NCI-H2227 (cell line): ENCODE data around the gene LONRF3.

Experiments used
- DNase-seq: peaks from one replicate; lab custom pipeline; 2025; ENCODE audit not compliant: unreplicated experiment; lab: John Stamatoyannopoulos, UW

LONRF3 gene

DNA sequence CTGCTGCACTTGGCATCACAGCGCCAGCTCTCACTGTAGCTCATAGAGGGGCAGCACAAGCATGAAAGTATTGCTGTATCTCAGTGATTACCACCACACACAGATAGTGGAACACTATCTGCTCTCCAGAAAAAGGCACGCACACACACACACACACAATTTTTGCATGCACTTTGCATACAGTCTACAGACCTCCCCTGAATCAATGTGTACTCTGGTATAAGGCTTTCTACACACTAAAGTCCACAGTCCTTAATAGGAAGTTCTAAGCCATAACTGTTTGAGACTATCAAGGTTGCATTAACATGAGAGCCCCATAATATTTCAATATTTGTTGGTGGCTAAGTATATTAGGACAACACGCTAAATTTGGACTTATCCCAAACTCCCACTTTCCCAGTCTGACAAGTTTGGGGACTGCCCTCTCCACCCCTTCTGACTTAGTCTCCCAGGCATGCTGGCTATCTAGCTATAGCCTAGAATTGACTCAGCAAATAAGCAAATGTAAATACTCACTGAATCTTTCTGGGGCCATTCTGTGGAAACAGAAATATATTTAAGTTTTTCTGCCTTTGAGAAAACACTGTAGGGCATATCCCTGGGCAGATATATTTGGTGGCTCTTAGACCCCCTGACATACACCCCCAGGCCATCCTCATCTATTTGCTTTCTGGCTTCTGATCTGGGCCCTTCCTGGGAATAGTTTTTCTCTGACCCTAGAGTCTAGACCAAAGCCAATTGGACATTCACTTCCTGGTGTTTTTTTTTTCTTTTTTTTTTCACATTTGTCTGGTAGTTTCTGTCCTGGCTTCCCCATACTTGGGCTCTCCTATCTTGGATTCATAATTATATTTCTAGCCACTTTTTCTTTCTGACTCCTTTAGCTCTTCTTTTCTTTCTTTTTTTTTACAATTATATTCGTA is 62.0 kb downstream of the LONRF3 start:
- no peak for DNase-seq

DNA sequence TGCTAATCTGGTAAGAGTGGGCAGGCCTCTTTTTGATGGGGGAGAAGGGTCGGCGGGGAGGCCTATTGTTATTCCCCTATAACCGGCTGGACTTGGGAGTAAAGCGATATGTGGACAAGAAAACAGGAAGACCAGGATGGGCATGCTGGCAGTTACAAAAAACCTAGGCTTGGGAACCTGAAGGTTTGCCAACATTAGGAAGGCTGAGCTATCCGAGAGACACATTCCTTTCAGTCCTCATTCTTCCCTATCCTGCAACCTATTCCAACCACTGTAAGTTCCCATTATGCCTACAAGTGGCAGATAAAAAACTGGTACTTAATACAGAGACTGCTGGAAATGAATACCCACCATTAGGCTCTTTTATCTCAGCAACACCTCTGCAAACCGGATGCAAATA is 66.0 kb downstream of the LONRF3 start:
- no peak for DNase-seq

DNA sequence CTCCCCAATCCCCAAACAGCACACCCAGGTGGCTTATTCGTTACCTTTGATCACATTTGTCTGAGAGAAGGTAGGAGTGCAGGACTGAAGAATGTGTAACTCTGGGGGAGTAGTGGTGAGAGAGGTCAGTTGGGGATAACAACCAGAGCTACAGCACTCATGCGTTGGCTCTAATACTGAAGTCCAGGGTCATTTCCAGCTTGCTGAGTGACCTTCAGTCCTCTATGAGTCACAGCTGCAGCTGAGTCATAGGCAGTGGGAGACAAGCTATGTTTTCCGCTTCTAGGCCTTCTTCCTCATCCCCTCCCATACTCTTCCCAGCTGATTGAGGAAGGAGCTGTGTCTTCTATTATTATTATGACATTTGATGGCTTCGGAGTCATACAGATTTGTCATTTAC is 66.8 kb downstream of the LONRF3 start:
- DNase-seq, result no peak

DNA sequence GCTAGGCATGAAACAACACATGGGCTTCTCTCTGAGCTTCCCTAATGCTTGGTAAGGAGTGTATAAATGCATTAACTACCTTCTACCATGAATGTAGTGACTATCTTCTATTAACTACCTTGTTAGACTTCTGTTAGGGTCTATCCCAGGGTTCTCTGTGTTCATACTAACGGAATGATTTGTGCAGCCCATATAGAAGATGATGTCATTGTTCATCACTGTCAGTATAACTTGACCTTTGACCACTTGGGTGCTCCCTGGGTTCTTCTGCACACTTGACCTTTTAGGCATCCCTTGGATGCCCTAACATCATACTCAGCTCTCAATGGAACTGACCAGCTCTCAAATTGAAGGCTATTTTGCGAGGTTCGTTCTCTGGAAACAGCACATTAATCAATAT is 67.6 kb downstream of the LONRF3 start:
- DNase-seq, result no peak

DNA sequence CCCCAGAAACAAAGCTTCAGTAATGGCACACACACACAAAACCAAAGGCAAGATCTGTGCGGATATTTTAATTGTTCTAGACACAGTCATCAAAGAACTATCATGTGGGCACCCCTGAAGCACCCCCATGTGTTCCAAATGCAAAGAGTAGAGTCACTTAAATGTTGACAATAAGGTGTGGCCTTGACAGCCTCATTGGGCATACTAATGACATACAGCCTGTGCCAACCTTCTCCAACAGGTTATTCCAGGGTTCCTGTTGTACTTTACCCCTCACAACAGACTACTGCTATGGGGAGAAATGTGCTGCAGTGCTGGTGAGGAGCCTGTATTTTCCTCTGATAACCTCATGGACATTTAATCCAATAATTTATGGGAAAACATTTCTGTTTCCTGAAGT is 68.6 kb downstream of the LONRF3 start:
- no peak for DNase-seq

DNA sequence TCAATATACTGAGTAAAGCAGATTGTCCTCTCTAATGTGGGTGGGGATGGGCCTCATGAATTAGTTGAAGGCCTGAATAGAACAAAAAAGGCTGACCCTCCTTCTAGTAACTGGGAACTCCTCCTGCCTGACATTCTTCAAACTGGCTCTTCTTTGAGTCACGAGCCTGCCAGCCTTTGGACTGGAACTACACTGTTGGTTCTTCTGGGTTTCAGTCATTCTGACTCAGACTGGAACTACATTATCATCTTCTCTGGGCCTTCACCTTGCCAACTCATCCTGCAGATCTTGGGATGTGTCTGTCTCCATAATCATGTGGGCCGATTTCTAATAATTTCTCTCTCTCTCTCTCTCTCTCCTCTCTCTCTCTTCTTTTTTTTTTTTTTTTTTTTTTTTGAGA is 71.5 kb downstream of the LONRF3 start:
- DNase-seq, result no peak

DNA sequence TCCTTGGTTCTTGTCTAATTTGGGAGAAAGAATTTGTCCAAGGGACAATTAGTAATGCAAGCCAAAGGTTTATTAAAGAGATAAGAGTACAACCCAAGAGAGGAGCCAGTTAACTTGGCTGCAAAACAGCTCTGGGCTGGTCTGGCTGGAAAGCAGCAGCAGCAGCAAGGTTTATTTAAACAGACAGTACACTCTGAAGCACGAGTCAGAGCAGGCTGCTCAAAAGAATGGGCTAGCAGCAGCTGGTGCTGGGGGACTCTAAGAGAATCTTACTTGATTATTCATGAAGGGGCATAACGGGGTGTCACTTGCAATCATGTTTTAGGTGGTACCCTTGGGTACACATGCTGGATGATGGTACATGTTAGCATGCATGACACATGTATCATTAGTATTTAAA is 81.3 kb downstream of the LONRF3 start:
- DNase-seq, result no peak

DNA sequence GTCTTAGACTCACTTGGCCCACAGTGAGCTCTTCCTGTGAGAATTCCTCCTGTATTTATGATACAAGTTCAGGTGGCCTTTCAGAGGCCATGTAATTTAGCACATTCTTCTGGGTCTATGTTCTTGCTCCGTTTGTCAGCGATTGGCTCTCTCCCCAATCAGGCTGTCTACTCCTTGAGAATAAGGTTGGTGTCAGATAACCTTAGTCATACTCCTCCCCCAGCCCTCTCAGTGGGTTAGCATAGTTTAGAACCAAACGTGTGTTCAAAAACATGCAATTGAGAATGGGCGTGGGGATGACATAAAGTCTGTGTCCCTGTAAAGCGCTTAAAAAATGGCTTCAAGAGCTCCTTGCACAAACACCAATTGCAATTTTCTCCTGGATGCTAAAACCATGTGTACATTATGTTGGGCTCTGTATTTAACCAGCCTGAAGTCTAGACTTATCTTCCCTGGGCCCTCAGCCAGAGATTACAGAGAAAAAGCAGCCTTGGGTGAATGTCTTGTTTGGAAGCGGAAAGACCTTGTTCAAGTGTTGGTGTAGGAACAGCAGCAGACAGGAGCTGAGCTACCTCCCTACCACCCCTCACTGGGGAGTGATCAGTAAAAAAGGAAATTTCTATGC is 88.4 kb downstream of the LONRF3 start:
- DNase-seq, result peak; percentile 39

DNA sequence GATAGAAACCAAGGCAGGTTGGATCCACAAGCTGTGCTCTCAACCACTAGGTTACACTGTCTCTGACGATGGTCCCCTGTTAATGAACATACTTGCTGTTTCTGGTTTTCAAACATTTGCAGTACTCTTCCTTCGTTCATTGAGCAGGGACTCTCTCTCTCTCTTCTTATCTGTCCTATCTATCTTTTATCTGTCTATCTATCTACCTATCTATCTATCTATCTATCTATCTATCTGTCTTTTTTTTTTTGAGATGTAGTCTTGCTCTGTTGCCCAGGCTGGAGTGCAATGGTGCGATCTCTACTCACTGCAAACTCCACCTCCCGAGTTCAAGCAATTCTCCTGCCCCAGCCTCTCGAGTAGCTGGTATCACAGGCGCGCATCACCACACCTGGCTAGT is 89.0 kb downstream of the LONRF3 start:
- no peak for DNase-seq

DNA sequence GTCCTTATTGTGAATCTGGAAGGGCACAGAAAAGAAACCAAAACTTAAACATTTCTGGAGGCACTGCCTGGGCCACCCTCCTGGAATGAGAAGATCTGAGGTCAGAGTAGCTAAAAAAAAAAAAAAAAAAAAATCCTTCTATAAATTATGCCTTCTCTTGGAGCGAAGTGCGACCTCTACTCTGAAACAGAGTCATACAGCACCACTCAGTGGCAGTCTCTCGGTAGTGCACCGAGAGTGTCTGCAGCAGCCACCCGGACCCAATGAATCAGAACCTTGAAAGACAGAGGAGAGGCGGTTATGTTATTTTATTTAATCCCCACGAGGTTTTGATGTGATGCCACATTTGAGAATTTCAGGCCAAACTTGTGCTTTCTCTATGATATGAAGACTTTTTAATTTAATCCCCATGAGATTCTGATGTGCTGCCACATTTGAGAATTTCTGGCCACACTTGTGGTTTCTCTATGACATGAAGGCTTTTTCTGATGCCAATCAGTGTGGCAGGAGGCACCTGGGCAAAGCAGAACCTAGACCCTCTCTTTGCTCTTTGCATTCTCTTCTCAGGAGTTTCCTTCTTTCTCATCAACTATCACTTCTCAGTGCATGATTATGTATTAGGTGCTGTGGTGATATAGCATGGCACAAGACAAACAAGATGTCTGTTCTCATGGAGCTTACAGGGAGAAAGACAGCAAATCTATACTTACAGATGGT is 92.8 kb downstream of the LONRF3 start:
- peak; percentile 78 for DNase-seq
